OCI-LY3 (cell line): ENCODE data around the gene FHOD3.

Source experiments
- H2AFZ ChIP-seq: fragments of 200-600, 300-600 bp; shearing (Covaris generic); 2 replicates; pipeline ENCODE4 v1.6.0; 2014; ENCODE audit warnings: antibody characterized with exemption, low read depth, low read length
- H3K27ac ChIP-seq: fragments of 200-600, 300-600 bp; sonication (generic); 2 replicates; pipeline ENCODE4 v1.5.1; 2014; ENCODE audit warnings: mild to moderate bottlenecking, low read length, moderate library complexity, mixed read lengths
- H3K27me3 ChIP-seq: fragments of 200-600, 300-600 bp; sonication (generic); 2 replicates; pipeline ENCODE4 v1.6.1; 2014; ENCODE audit warnings: low read depth, low read length, mixed read lengths
- H3K36me3 ChIP-seq: fragments of 200-600, 300-600 bp; sonication (generic); replicated peaks from 2 replicates; pipeline ENCODE3; 2014; ENCODE audit warnings: low read depth, low read length, mixed read lengths
- H3K4me1 ChIP-seq: fragments of 300-600, 200-600 bp; sonication (generic); 2 replicates; pipeline ENCODE4 v1.6.1; 2014; ENCODE audit warnings: low read length, mixed read lengths
- H3K4me2 ChIP-seq: fragments of 200-600, 300-600 bp; sonication (generic); 2 replicates; pipeline ENCODE4 v1.6.1; 2014; ENCODE audit warnings: low read length, mixed read lengths
- H3K4me3 ChIP-seq: fragments of 300-600, 200-600 bp; sonication (generic); 2 replicates; pipeline ENCODE4 v1.5.1; 2014; ENCODE audit warnings: antibody characterized with exemption, mild to moderate bottlenecking, low read length, moderate library complexity
- H3K79me2 ChIP-seq: fragments of 300-600, 200-600 bp; shearing (Covaris generic); 2 replicates; pipeline ENCODE4 v1.6.1; 2014; ENCODE audit warnings: mild to moderate bottlenecking, low read length, mixed read lengths
- H3K9ac ChIP-seq: fragments of 300-600, 200-600 bp; shearing (Covaris generic); 2 replicates; pipeline ENCODE4 v1.6.0; 2014; ENCODE audit warnings: mild to moderate bottlenecking, low read length, moderate library complexity
- H3K9me3 ChIP-seq: fragments of 200-600, 300-600 bp; shearing (Covaris generic); 2 replicates; pipeline ENCODE4 v1.6.1; 2014; ENCODE audit warnings: low read length, mixed read lengths; ENCODE audit not compliant: insufficient read depth
- H4K20me1 ChIP-seq: fragments of 200-600, 300-600 bp; sonication (generic); 2 replicates; pipeline ENCODE4 v1.6.1; 2016; ENCODE audit warnings: low read length, mixed read lengths; ENCODE audit not compliant: insufficient read depth
- EZH2phosphoT487 ChIP-seq: fragments of 200-600 bp; shearing (Covaris generic); IDR thresholded peaks from 2 replicates; pipeline ENCODE4 v1.6.1; 2018; ENCODE audit warnings: antibody characterized with exemption, mixed run types, low read depth
- TF ChIP-seq, protein P1 (sequence below): fragments of 200-600, 300-600 bp; sonication (generic); IDR thresholded peaks from 2 replicates; pipeline ENCODE4 v1.5.1; 2014; ENCODE audit warnings: antibody characterized with exemption, low read length, low read depth

Gene FHOD3

DNA sequence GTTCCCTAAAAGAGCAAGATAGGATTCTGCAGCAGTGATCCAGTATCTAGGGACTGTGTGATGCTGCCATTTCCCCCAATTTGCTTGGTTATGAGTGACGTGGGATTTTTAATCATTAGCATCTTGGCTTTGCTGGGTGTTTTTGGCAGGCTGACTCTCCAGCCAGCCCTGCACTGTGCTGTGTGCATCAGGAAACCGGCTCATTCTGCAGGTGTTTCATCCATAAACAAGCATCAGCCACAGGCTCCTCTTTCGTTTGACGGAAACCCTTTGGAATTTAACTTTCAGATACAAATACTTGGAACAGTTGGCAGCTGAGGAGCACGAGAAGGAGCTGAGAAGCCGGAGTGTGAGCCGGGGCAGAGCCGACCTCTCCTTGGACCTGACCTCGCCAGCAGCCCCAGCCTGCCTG, 395.4 kb downstream of the FHOD3 start:
- Histone ChIP-seq H3K4me1 (no peaks in the 10 kb centered on the region), H3K27me3 (peaks cover 3% of the 10 kb centered on the region; the same call in 1 of the 2 replicates), H2AFZ (no peak overlapping the region), H3K9me3 (no peaks in the 10 kb centered on the region), H3K79me2 (no peaks in the 10 kb centered on the region), H3K4me2 (no peak overlapping the region), H3K9ac (no peak overlapping the region), H4K20me1 (no peaks in the 10 kb centered on the region), H3K36me3 (no peaks in the 10 kb centered on the region), H3K4me3 (no peak overlapping the region), H3K27ac (no peak overlapping the region)
- TF ChIP-seq, protein P1, sequence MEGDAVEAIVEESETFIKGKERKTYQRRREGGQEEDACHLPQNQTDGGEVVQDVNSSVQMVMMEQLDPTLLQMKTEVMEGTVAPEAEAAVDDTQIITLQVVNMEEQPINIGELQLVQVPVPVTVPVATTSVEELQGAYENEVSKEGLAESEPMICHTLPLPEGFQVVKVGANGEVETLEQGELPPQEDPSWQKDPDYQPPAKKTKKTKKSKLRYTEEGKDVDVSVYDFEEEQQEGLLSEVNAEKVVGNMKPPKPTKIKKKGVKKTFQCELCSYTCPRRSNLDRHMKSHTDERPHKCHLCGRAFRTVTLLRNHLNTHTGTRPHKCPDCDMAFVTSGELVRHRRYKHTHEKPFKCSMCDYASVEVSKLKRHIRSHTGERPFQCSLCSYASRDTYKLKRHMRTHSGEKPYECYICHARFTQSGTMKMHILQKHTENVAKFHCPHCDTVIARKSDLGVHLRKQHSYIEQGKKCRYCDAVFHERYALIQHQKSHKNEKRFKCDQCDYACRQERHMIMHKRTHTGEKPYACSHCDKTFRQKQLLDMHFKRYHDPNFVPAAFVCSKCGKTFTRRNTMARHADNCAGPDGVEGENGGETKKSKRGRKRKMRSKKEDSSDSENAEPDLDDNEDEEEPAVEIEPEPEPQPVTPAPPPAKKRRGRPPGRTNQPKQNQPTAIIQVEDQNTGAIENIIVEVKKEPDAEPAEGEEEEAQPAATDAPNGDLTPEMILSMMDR = no peak
- TF ChIP-seq EZH2phosphoT487 = no peak

DNA sequence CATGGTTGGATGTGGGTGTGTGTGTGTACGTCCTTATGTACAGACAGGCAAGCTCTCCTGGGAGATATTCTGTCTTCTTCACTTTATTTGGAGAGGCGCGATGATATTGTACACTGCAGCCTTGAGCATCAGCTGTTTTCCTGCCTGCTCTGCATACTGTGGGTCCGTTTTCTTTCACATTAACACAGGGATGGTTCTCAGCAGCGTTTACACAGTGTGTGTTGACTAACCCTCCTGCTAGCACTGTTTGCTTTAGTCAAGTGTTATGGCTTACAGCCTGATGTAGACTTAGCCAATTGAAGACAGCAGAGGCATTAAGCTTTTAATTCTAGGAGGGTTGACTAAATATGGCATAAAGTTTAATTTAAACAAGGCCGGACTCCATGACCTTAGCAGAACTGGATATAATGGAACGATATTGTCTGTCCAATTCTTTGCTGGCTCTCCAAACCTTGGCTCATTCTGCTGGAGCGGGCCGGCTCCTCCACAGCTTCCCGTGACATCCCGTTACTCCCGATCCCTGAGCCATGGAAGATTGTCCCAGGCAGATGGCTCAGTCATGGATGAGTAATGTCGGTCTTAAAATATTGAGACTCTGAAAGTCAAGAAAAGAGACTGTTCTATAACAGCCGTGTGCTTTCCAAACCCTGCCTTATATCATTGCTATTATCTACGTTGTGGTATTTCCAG, 396.6 kb downstream of the FHOD3 start:
- TF ChIP-seq, protein P1 = no peak
- TF ChIP-seq EZH2phosphoT487 = no peak
- no peak overlapping the region for H3K4me3 ChIP-seq
- no peak overlapping the region for H3K27ac ChIP-seq
- H3K27me3 ChIP-seq = peaks cover 3% of the 10 kb centered on the region; the same call in 1 of the 2 replicates
- H3K4me2 ChIP-seq = no peak overlapping the region
- no peaks in the 10 kb centered on the region for H3K4me1 ChIP-seq
- no peaks in the 10 kb centered on the region for H3K36me3 ChIP-seq
- no peaks in the 10 kb centered on the region for H4K20me1 ChIP-seq
- H3K79me2 ChIP-seq = no peaks in the 10 kb centered on the region
- no peaks in the 10 kb centered on the region for H3K9me3 ChIP-seq
- no peak overlapping the region for H3K9ac ChIP-seq
- no peak overlapping the region for H2AFZ ChIP-seq

DNA sequence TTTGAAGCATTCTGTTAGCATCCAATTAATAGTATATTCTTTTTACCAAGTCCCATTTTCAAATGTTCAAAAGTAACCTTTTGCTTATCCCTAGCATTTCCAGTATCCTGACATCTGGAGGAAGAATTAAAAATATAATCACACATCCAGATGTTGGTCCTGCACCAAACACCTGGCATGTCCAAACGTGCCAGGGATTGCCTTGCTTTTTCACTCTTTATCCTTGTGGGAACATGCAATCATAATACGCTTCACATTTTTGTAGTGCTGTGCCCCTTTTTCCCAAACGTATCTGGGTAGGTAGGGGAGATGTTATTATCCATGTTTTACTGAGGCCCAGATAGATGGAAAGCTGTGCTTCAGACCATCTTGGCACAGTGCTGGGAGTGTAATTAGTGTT, 398.3 kb downstream of the FHOD3 start:
- Histone ChIP-seq H4K20me1 (no peaks in the 10 kb centered on the region), H3K36me3 (no peaks in the 10 kb centered on the region), H3K4me3 (no peak overlapping the region), H3K9me3 (no peaks in the 10 kb centered on the region), H3K4me1 (no peaks in the 10 kb centered on the region), H3K9ac (no peak overlapping the region), H2AFZ (no peak overlapping the region), H3K4me2 (no peak overlapping the region), H3K79me2 (no peaks in the 10 kb centered on the region), H3K27ac (no peak overlapping the region), H3K27me3 (peaks cover 8% of the 10 kb centered on the region; the same call in 1 of the 2 replicates)
- no peak for TF ChIP-seq EZH2phosphoT487
- TF ChIP-seq, protein P1 = no peak

DNA sequence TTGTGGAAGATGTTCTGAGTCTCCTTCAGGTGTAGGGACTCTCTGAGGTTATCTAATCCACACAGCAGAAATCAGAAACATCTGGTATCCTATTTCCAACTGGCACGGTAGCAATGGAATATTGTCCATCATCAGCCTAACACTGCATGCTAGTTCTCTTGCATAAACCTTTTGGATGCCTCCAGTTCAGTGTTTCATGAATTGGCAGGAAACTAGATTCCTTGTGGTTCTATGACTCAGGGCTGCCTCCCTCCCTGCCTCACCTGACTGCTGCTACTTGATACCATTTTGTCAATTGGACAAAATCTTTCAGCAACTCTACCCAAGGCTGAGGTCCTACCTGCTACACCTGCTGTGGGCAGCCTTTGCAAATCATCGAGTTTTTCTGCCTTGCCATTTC, 400.4 kb downstream of the FHOD3 start:
- H3K27ac ChIP-seq = no peak overlapping the region

More for the DNA sequence above, 400.4 kb downstream of the FHOD3 start:
- H3K27me3 ChIP-seq = peaks cover 12% of the 10 kb centered on the region; the same call in 1 of the 2 replicates
- H3K4me2 ChIP-seq = no peak overlapping the region
- H3K9ac ChIP-seq = no peak overlapping the region
- no peaks in the 10 kb centered on the region for H3K79me2 ChIP-seq
- H3K4me1 ChIP-seq = no peaks in the 10 kb centered on the region
- no peaks in the 10 kb centered on the region for H4K20me1 ChIP-seq
- H3K9me3 ChIP-seq = no peaks in the 10 kb centered on the region
- no peaks in the 10 kb centered on the region for H3K36me3 ChIP-seq
- no peak overlapping the region for H2AFZ ChIP-seq
- TF ChIP-seq, protein P1 = no peak
- TF ChIP-seq EZH2phosphoT487 = no peak
- no peak overlapping the region for H3K4me3 ChIP-seq
